Measurements from ENCODE around the gene FALEC.
A peak's percentile ranks its signal among the peaks of the same experiment; 100 is the strongest.

The FALEC gene

GRCh38 chr1:150511985-150512660 is 3.4 kb upstream of the FALEC start:
- no peak for DNase-seq (ENCODE audit: low read depth)

DNA sequence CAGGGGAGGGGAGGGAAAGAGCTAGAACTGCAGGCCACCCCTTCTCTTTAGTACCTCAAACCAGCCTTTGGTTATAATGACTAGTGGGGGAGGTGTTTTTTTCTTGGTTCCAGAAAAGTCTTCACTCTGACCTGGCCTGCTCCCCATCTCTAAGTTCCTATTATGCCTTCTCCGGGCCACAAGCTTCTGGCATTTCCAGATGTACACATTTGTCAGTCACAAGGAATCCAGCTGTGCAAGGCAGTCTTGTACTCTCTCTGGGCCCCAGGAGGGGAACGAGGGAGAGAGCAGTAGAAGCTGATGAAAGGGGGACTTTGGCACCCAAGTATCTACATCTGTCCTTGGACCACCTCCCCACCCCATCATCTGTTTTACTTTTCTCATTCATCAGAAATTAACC is 2.7 kb upstream of the FALEC start:
- DNase-seq (ENCODE audit: low read depth): no peak

DNA sequence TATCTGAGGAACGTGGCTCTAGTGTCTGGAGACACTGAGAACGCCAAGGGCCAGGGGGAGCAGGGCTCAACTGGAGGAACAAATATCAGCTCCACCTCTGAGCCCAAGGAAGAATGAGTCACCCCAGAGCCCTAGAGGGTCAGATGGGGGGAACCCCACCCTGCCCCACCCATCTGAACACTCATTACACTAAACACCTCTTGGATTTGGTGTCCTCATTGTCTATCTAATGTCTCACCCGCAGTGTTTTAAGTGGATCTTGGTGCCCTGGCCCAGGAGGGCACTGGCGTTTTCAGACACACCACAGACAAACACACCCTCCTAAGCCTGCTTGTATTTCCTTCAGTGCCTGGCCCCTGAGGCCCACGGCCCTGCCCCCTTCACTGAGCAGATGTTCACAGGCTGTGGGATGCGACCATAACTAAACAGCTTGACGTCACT is 2.2 kb upstream of the FALEC start:
- no peak for DNase-seq (ENCODE audit: low read depth)

GRCh38 chr1:150514260-150514659 is 1.3 kb upstream of the FALEC start:
- no peak for DNase-seq (ENCODE audit: low read depth)

- DNase-seq (ENCODE audit: low read depth): no peak
Measured at GRCh38 chr1:150514913-150515327, 632 bp upstream of the FALEC start.

DNA sequence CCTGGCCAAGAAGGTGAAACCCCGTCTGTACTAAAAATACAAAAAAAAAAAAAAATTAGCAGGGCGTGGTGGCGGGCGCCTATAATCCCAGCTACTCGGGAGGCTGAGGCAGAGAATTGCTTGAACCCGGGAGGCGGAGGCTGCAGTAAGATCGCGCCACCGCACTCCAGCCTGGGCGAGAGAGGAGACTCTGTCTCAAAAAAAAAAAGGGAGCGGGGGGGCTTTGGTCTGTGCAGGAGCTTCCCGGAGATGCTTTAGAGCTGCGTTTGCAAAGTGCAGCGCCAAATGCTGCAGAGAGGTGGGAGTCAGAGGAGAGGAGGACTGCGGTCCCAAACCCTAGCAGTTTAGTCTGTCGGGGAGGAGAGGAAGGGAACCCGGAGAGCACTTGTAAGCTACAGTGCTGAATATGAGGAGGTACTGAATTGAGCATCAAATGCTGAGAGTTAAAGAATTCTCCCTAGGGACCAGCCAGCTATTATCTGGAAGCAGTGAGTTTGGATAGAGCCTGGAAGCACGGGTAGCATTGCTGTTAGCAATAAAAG is 569 bp downstream of the FALEC start:
- no peak for DNase-seq (ENCODE audit: low read depth)

GRCh38 chr1:150516616-150517015 is 1.1 kb downstream of the FALEC start:
- no peak for DNase-seq (ENCODE audit: low read depth)

GRCh38 chr1:150521196-150521968 is 5.8 kb downstream of the FALEC start:
- DNase-seq (ENCODE audit: low read depth): no peak

- no peak for DNase-seq (ENCODE audit: low read depth)
Measured at GRCh38 chr1:150525348-150525747, 9.8 kb downstream of the FALEC start.

DNA sequence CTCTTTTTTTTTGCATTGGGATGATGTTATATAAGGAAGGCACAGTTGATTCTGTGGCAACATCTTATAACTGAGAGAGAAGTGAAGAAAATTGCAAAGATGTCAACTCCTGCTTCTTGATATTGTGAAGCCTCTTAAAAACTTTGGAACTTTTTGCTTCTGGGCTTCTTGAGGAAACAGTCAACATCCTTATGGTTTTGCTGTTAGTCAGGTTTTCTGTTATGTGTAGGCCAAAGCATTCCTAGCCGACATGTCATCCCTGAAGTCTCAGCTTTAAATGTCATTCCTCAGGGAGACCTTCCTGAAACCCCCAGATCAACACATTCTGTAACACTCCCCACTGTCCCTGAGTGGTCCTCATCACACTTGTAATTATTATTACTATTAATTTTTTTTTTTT is 12.6 kb downstream of the FALEC start:
- peak; percentile 68 for DNase-seq (ENCODE audit: low read depth)

GRCh38 chr1:150529017-150529416 is 13.5 kb downstream of the FALEC start:
- peak; percentile 69 for DNase-seq (ENCODE audit: low read depth)

DNA sequence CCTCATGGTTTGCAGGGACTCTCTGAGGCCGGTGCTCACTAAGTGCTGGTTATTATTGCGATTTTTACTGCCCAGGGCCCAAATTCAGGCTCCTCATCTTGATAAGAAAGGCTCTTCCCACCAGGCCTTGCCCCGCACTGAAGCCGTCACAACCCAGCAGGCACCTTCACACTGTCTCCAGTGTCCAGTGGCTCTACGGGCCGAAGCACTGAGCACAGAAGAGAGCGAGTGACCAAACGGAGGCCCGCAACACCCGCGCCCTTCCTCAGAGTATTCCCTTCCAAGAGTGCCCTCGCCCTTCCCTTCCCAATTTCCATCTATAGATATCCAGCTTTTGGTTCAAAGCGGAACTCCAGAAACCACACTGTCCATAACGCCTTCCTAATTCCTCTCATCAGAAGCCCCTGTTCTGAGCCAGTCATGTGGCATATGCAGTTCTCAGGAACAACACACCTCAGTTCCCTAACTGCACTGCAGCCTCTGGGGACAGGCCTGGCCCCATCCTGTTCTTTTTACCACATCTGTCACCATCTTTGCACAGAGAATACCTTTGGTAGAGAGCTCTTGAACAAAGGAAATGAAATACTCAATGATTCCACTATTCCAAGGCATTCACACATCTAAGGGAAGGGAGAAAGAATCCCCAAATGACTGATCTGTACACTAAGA is 15.1 kb downstream of the FALEC start:
- no peak for DNase-seq (ENCODE audit: low read depth)

DNA sequence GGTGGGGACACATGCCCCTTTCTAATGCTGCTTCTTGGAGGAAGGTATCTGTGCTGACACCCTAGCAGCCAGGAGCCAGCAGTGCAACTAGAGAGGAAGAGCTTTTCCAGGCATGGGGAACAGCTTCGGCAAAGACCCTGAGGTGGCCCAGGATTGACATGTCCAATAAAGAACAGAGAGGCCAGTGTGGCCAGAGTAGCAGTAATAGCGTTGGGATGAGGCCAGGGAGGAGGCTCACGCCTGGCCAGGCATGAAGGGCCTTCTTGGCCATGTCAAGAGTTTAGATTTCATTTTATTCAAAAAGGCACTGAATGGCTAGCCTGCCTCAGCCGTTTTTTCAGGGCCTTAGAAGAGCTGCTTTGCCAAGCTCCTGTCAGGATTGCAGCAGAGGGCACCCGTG is 17.3 kb downstream of the FALEC start:
- no peak for DNase-seq (ENCODE audit: low read depth)

- no peak for DNase-seq (ENCODE audit: low read depth)
Measured at GRCh38 chr1:150534002-150534401, 18.4 kb downstream of the FALEC start.

DNA sequence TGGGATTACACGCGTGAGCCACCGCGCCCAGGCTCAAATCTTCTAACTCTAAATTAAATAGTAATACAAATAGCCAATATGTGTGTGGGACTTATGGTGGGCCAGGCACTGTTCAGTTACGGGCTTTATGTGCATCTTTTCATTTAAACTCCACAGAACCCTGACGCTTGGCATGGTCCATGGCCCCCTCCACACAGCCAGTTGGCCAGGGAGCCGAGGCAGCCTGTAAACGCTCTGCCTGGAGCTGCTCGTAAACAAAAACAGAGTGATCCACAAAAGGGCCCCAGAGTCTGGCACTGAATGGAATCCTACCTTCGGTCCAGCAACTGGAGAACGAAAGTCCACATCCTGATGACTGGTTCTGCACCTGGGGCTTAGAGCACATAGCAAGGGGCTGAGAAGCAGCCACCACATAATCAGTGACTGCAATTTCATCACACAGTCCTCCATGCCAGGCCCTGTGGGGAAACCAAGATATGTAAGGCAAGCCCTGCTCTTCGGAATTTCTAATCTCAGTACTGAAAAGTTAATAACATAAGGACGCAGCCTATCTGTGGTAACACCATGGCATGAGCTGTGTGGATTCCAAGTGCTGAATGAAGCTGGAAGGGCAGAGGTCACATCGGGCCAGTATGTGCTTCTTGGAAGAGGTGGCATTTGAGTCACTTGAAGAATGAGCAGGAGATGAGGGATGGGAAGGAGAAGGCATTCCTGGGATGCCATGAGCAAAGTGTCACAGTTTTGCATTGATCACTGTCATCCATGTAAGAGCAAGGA is 20.1 kb downstream of the FALEC start:
- no peak for DNase-seq (ENCODE audit: low read depth)

GRCh38 chr1:150536836-150537731 is 21.5 kb downstream of the FALEC start:
- DNase-seq (ENCODE audit: low read depth): no peak

DNA sequence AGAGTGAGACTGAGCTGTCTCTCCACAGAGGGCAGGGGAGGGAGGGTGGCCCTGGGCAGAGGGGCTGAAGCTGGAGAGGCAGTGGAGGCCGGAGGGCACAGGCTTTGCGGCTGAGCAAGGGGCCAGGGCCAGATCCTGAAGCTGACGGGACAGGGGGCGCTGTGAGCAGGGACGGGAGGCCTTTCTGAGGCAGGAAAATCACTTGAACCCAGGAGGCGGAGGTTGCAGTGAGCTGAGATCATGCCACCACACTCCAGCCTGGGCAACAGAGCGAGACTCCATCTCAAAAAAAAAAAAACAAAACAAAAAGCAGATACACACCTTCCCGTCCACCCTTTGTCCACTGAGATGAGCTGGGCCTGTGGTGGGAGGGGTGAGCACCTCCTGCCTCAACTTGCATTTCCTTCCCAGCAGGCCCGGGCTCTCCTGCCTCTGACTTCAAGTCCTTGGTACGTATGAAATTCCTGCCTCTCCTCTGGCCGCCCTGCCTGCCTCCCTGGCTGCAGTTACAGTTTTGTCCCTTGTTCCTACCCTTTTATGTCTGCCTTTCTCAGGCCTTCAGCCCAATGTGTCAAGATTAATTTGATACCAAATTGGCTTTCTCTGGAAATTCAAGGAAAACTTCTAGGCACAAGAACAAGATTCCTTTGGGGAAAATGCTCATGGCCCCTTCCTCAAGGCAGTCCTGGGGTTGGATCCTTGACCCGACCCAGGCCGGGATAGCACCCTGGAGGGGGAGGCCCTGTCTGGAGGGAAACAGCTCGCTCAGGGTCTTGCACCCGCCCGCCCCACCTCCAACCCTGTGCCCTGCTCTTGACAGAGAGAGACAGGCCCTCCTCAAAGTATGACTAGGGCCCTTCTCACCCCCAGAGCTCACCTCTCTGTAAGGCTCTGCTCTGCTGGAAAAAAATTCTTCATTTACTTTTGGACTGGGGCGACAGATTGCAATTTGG is 22.5 kb downstream of the FALEC start:
- no peak for DNase-seq (ENCODE audit: low read depth)

GRCh38 chr1:150543500-150544143 is 28.1 kb downstream of the FALEC start:
- no peak for DNase-seq (ENCODE audit: low read depth)

DNA sequence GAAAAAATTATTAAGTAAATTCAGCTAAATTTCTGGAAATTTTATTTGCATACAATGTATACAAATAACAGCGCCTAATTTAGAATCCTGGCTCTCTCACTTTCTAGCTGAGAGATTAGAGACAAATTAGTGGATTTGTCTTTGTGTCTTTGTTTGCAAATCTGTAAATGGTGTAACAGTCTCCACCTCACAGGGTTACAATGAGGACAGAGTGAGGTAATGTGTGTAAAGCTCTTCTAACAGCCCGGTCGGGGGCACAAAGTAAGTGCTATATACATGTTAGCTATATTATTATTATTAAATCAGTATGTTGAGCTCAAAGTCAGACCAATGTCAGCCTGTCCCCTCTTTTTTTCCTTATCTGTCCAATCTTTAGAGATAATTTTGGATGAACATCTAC is 28.7 kb downstream of the FALEC start:
- DNase-seq (ENCODE audit: low read depth): no peak
